GM18499 (cell line): ENCODE data around the gene TFPT.

Experiments used
- ATAC-seq: cut with Tn5 transposase; IDR thresholded peaks from one replicate; pipeline ENCODE4 v1.9.1; 2021; ENCODE audit warnings: moderate number of reproducible peaks; ENCODE audit not compliant: insufficient read depth, unreplicated experiment

Gene TFPT

GRCh38 chr19:54149021-54149812 is 33.8 kb upstream of the TFPT start:
- no peak for ATAC-seq

GRCh38 chr19:54148158-54148557 is 32.7 kb upstream of the TFPT start:
- no peak for ATAC-seq

- ATAC-seq: no peak
These were observed 32.2 kb upstream of the TFPT start for GRCh38 chr19:54147676-54148075.

- no peak for ATAC-seq
These were observed 30.2 kb upstream of the TFPT start for GRCh38 chr19:54145541-54146158.

GRCh38 chr19:54142166-54142780 is 26.8 kb upstream of the TFPT start:
- ATAC-seq: no peak

- no peak for ATAC-seq
These were observed 25.9 kb upstream of the TFPT start for GRCh38 chr19:54141356-54141755.

GRCh38 chr19:54138489-54139256 is 23.2 kb upstream of the TFPT start:
- no peak for ATAC-seq

- ATAC-seq: no peak
These were observed 22.4 kb upstream of the TFPT start, which contains the start of gene CNOT3 for GRCh38 chr19:54137699-54138488. Gene CNOT3, plus strand, starts transcription at chr19:54137762. Its CDS starts 5,217 bp downstream, at chr19:54142979.

GRCh38 chr19:54136864-54137698 is 21.6 kb upstream of the TFPT start:
- peak; percentile 64 for ATAC-seq

- ATAC-seq: no peak
These were observed 20.8 kb upstream of the TFPT start for GRCh38 chr19:54136086-54136863.

GRCh38 chr19:54133957-54134590 is 18.6 kb upstream of the TFPT start:
- no peak for ATAC-seq

GRCh38 chr19:54133312-54133956 is 18.0 kb upstream of the TFPT start:
- ATAC-seq: no peak

- no peak for ATAC-seq
These were observed 14.2 kb upstream of the TFPT start for GRCh38 chr19:54129617-54129996.

GRCh38 chr19:54128796-54129616 is 13.5 kb upstream of the TFPT start:
- ATAC-seq: no peak

GRCh38 chr19:54128441-54128725 is 12.9 kb upstream of the TFPT start:
- no peak for ATAC-seq

GRCh38 chr19:54127688-54128440 is 12.4 kb upstream of the TFPT start:
- no peak for ATAC-seq
